Nephron progenitor cell (in vitro differentiated cells): Measurements from ENCODE around the gene SYNPR.
"Not testable (repeated sequence)": the region's sequence is repeated elsewhere in the genome, so short reads cannot be mapped to it uniquely, and the experiment has no call there.

Experiments used
- DNase-seq: peaks from one replicate; pipeline ENCODE4 v3.0.0; 2021
- H3K27ac Mint-ChIP-seq: 2 replicates; pipeline ENCODE4 v1.8.0; 2021; ENCODE audit warnings: mild to moderate bottlenecking, moderate library complexity, mixed read lengths
- H3K27me3 Mint-ChIP-seq: 2 replicates; pipeline ENCODE4 v1.8.0; 2021; ENCODE audit warnings: mild to moderate bottlenecking, low read depth, mixed read lengths; ENCODE audit not compliant: poor library complexity
- H3K36me3 Mint-ChIP-seq: 2 replicates; pipeline ENCODE4 v1.8.0; 2021; ENCODE audit warnings: low read depth, mixed read lengths
- H3K4me1 Mint-ChIP-seq: 2 replicates; pipeline ENCODE4 v1.8.0; 2021; ENCODE audit warnings: mixed read lengths
- H3K4me3 Mint-ChIP-seq: 2 replicates; pipeline ENCODE4 v1.8.0; 2021; ENCODE audit warnings: mild to moderate bottlenecking, moderate library complexity, mixed read lengths
- H3K9me3 Mint-ChIP-seq: 2 replicates; pipeline ENCODE4 v1.8.0; 2021; ENCODE audit warnings: mild to moderate bottlenecking, moderate library complexity, mixed read lengths
- TF ChIP-seq, protein P1 (sequence below): fragments of 200-600 bp; sonication (generic); IDR thresholded peaks from 2 replicates; pipeline ENCODE4 v1.5.0; 2021; ENCODE audit warnings: antibody characterized with exemption

Gene SYNPR

GRCh38 chr3:63240381-63240902 is 37.7 kb upstream of the SYNPR start:
- no peak overlapping the region for H3K27ac Mint-ChIP-seq
- TF ChIP-seq, protein P1, sequence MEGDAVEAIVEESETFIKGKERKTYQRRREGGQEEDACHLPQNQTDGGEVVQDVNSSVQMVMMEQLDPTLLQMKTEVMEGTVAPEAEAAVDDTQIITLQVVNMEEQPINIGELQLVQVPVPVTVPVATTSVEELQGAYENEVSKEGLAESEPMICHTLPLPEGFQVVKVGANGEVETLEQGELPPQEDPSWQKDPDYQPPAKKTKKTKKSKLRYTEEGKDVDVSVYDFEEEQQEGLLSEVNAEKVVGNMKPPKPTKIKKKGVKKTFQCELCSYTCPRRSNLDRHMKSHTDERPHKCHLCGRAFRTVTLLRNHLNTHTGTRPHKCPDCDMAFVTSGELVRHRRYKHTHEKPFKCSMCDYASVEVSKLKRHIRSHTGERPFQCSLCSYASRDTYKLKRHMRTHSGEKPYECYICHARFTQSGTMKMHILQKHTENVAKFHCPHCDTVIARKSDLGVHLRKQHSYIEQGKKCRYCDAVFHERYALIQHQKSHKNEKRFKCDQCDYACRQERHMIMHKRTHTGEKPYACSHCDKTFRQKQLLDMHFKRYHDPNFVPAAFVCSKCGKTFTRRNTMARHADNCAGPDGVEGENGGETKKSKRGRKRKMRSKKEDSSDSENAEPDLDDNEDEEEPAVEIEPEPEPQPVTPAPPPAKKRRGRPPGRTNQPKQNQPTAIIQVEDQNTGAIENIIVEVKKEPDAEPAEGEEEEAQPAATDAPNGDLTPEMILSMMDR: no peak
- no peak for DNase-seq

GRCh38 chr3:63242124-63242523 is 36.0 kb upstream of the SYNPR start:
- Mint-ChIP-seq H3K9me3 (no peaks in the 10 kb centered on the region), H3K4me1 (peaks cover 5% of the 10 kb centered on the region), H3K27ac (no peak overlapping the region), H3K36me3 (no peaks in the 10 kb centered on the region), H3K27me3 (peaks cover 13% of the 10 kb centered on the region), H3K4me3 (no peak overlapping the region)
- no peak for DNase-seq
- TF ChIP-seq, protein P1: no peak

More at GRCh38 chr3:63240381-63240902, 37.7 kb upstream of the SYNPR start:
- H3K4me1 Mint-ChIP-seq: peaks cover 5% of the 10 kb centered on the region
- H3K36me3 Mint-ChIP-seq: no peaks in the 10 kb centered on the region
- H3K4me3 Mint-ChIP-seq: no peak overlapping the region
- no peaks in the 10 kb centered on the region for H3K9me3 Mint-ChIP-seq
- peaks cover 9% of the 10 kb centered on the region for H3K27me3 Mint-ChIP-seq

GRCh38 chr3:63244486-63244885 is 33.6 kb upstream of the SYNPR start:
- TF ChIP-seq, protein P1: no peak

GRCh38 chr3:63245726-63246241 is 32.3 kb upstream of the SYNPR start:
- Mint-ChIP-seq H3K4me1 (no peaks in the 10 kb centered on the region), H3K27ac (no peak overlapping the region), H3K9me3 (no peaks in the 10 kb centered on the region), H3K36me3 (no peaks in the 10 kb centered on the region), H3K4me3 (no peak overlapping the region), H3K27me3 (peaks cover 13% of the 10 kb centered on the region)
- DNase-seq: no peak
- TF ChIP-seq, protein P1: no peak

More at GRCh38 chr3:63244486-63244885, 33.6 kb upstream of the SYNPR start:
- H3K4me3 Mint-ChIP-seq: no peak overlapping the region
- H3K36me3 Mint-ChIP-seq: no peaks in the 10 kb centered on the region
- H3K4me1 Mint-ChIP-seq: peaks cover 5% of the 10 kb centered on the region
- no peaks in the 10 kb centered on the region for H3K9me3 Mint-ChIP-seq
- DNase-seq: no peak
- peaks cover 13% of the 10 kb centered on the region for H3K27me3 Mint-ChIP-seq
- H3K27ac Mint-ChIP-seq: no peak overlapping the region

- DNase-seq: no peak
- H3K27me3 Mint-ChIP-seq: peaks cover 10% of the 10 kb centered on the region
- no peak overlapping the region for H3K4me3 Mint-ChIP-seq
- H3K27ac Mint-ChIP-seq: no peak overlapping the region
- no peaks in the 10 kb centered on the region for H3K36me3 Mint-ChIP-seq
- no peaks in the 10 kb centered on the region for H3K4me1 Mint-ChIP-seq
- TF ChIP-seq, protein P1: no peak
- no peaks in the 10 kb centered on the region for H3K9me3 Mint-ChIP-seq
Measured at GRCh38 chr3:63248015-63248414, 30.1 kb upstream of the SYNPR start.

GRCh38 chr3:63251499-63251898 is 26.6 kb upstream of the SYNPR start:
- H3K27me3 Mint-ChIP-seq: peaks cover 5% of the 10 kb centered on the region
- DNase-seq: no peak
- H3K9me3 Mint-ChIP-seq: peaks cover 7% of the 10 kb centered on the region
- H3K4me1 Mint-ChIP-seq: no peaks in the 10 kb centered on the region
- H3K4me3 Mint-ChIP-seq: no peak overlapping the region
- no peak overlapping the region for H3K27ac Mint-ChIP-seq
- TF ChIP-seq, protein P1: no peak
- H3K36me3 Mint-ChIP-seq: no peaks in the 10 kb centered on the region

GRCh38 chr3:63255819-63256218 is 22.3 kb upstream of the SYNPR start:
- peaks cover 30% of the 10 kb centered on the region for H3K9me3 Mint-ChIP-seq
- DNase-seq, H3K4me3 Mint-ChIP-seq, H3K36me3 Mint-ChIP-seq, H3K27me3 Mint-ChIP-seq, H3K4me1 Mint-ChIP-seq, H3K27ac Mint-ChIP-seq: not testable (repeated sequence)
